Right hindlimb (tissue), 1 donor: ENCODE data around the gene ALDH1A1.
"Not testable (repeated sequence)": the region's sequence is repeated elsewhere in the genome, so short reads cannot be mapped to it uniquely, and the experiment has no call there.

Source experiments
- DNase-seq: peaks from one replicate; pipeline ENCODE4 v3.0.0-alpha.2; 2018

Gene ALDH1A1

DNA sequence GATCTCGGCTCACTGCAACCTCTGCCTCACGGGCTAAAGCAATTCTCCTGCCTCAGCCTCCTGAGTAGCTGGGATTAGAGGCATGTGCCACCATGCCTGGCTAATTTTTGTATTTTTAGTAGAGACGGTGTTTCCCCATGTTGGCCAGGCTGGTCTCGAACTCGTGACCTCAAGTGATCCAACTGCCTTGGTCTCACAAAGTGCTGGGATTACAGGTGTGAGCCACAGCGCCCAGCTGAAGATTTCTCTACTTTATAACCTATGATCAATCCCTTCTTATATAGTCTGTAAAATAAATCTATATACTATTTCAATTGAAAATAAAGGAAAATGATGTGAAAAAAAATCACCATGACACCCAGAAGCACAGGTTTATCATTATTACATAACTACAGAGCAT lies 13.3 kb downstream of the ALDH1A1 start:
- DNase-seq = not testable (repeated sequence)

DNA sequence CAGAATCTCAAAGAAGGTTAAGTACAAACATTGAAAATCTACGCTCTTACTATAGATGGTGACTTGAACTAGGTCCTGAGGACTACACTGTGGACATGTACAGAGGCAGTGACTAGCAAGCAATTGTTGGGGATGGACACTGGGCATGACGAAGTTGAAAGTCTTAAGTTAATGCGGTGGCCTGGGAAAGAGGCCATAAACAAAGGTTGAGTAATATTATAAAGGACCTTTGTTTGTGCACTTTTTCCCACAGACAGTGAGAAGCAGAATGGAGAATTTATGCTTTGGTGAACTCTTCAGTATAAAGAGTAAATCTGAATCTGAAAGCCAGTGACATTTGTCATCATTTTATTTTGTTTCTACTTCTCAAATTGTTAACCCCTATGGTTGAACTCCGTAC lies 15.3 kb downstream of the ALDH1A1 start:
- DNase-seq = no peak

DNA sequence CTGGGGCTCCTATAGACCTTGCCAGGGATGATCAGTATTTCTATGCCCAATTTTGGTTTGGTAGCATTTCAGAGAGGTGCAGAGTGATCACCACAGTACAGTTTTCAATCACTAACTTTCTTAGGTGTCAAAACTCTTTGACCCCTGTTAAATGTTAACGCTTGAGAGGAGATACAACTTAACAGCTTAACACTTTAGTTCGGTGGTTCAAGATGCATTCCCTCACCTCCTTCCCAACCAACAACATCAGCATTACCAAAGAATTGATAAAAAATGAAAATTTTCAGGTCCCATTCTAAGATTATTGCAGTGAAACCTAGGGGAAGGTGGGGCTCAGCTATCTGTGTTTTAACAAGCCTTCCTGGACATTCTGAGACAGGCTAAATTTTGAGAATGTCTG lies 16.2 kb downstream of the ALDH1A1 start:
- DNase-seq = no peak

DNA sequence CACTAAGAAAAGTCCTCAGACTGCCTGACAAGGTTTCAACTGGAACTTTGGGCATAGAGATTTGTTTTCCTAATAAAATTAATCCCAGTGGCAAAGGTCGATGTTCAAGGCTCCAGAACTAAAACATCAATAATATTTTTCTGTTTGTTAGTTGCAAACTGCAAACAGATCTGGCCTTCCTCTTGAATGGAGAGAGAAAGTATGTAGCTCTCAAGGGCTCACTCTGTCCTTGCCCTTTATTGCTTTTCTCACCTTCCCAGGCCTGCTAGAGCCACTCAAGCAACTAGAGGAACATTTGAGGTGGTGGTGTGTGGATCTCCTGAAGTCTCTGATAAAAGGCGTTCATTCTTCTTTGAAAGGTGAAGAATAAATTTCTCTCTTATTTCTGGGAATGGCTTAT lies 16.6 kb downstream of the ALDH1A1 start:
- no peak for DNase-seq

DNA sequence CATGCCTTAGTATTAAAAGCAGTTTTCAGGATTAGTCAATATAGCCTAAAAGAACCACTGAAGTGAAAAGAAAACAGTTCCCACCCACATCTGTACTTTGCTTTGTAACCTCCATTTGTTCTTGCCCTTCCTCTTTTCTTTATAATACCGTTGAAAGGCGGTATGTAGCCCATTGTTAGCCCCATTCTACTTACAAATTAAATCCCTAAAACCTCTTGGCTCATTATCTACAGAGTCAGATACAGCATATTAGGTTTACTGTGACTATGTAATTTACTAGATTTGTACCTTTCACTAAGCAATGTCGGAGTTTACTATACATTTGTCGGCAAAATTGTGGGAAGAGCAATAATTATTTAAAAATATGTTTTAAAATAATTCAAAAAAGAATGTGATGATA lies 17.3 kb downstream of the ALDH1A1 start:
- no peak for DNase-seq

DNA sequence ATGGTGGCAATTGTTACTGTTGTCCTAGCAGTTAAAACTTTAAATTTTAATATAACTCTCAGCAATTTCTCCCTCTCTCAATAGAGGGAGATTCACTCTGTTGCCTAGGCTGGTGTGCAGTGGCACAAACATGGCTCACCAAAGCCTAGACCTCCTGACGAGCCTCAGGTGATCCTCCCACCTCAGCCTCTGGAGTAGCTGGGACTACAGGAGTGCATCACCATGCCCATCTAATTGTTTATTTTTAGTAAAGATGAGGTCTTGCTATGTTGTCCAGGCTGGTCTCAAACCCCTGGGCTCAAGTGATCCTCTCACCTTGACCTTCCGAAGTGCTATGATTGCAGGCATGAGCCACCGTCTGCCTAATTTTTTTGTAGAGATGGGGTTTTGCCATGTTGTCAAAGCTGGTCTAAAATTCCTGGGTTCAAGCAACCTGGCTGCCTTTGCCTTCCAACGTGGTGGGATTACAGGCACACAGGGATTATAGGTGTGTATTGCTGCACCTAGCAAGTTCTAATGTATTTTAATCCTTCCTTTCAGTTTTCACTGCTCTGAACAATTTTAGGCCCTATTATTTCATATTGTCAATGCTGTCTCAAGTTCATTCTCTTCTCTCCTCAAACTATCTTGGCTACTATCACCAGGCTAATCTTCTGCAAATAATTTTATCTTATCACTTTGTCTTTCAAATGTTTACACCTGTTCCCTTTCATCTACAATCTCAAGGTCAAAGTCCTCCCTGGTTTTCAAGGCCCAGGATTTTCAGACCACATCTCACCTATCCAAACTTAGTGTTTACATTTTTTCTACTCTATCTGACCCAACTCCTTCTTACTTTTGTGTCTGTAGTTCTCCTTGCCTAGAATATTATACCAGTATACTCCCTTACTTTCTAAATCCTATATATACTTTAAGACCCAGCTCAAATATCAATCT lies 18.9 kb downstream of the ALDH1A1 start:
- DNase-seq = no peak

DNA sequence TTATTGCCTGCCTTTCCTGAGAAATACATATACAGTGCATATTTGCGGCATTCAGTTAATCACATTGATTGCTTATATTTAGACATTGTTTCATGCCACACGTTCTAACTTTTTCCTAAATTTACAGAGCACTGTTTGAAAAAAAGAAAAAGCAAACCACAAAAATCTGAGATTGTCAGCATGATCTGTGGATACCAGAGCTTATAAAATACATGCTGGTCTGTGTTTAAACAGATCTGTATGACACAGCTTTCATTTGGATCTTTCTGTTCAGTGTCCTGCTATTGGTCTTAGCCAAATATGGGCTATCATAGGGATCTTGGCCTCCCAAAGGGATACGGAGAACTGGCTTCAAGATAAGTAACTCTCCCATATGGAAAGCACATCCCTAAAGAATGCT lies 20.2 kb downstream of the ALDH1A1 start:
- no peak for DNase-seq

DNA sequence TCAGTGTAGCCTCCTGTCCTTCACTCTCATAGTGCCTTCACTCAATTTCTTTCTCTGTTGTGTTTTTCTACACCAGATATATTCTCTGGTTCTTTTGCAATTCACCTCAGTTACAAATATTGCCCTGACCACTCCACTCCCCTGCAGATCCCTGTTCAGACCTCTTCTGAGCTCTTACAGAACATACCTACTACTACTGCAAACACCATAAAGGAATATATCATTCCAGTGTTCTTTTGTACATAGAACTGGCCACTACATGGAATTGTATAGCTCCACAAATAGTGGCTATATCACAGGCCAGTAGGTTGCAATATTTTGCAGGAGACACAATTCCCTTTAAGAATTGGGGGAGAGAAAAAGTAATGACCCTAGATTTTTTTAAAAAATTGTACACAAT lies 21.0 kb downstream of the ALDH1A1 start:
- DNase-seq = no peak

DNA sequence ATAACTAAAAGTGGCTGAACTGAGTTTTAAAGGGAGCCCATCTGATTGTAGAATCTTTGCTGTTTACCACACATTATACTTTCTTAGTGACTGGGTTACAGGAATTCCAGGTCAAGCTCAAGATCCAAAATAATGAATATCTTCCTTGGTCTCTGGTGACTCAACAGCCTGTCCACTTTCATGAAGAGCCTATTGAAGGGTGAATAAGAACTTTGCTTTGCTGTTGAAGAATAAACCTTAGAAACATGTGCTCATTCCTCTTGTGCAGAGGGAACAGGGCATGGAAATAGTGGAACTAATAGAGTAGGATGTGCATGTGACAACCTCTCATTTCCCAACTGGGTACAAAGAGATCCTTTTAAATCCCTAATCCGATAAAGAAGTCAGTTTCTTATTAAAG lies 21.4 kb downstream of the ALDH1A1 start:
- DNase-seq = no peak

DNA sequence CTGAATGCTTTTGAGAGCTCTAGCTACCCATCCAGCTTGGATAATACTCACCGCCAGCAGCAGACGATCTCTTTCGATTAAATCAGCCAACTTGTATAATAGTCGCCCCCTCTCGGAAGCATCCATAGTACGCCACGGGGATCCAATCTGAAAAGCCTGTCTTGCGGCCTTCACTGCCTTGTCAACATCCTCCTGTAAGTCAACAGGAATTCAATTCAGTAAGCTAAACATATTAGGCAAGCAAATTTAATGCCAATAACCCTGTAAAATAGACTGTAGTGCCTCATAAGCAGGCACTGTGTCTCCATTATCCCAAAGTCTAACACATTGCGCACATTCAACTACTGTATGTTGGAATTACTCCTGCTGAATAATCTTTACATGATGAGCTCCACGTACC lies 22.0 kb downstream of the ALDH1A1 start:
- no peak for DNase-seq

DNA sequence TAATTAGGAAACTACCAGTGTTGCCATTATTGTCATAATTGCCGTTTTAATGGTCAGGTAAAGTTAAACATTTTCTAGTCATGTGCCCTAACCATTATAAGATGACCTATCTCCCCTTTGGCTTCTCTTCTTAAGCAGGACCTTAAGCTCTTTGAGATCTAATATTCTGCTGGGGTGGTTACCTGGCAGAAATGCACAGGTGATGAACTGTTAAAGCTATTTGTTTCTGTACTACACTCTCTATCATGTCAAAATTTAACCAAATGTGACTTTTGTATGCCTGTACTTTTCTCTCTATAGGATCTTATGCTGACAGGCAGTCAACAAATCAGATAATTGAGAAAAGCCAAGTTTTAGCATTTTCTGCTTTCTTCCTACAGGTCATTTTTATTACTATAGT lies 23.3 kb downstream of the ALDH1A1 start:
- no peak for DNase-seq

DNA sequence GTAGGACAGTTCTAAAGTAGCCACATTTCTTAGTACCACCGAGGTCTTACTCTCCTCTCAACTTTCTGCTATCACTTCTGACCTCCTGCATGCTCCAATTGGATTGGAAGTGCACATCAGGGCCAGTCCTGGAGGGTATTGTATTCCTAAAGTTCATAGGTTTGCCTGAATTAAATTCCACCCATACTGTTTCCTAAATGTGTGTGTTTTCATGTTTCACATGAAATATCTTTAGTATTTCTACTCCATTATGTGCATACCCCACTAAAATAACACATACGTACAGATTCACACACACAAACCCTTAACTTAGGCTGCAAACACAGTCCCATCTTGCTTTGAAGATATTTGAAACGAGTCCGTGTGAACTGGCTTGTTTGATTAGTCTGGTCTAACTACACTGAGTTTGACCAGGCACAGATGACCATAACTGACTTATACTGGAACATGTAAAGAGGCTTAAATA lies 24.8 kb downstream of the ALDH1A1 start:
- DNase-seq = no peak

DNA sequence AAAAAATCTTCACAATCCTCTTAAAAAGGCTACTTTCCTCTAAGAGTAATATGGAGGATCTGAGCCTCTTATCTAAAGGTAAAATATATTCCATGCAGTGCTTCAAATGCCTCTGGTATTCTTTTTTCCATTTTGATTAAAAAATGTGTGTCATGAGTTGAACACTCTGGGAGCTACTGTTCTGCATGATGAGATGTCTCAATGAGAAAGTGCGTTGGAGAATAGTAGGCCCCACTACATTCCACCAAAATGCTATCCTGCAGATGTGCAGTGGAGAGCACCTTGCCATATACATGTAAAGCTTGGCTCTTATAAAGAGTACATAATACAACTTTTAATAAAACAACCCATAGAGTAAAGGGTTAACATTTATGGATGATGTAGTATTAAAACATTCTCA lies 26.3 kb downstream of the ALDH1A1 start:
- no peak for DNase-seq

DNA sequence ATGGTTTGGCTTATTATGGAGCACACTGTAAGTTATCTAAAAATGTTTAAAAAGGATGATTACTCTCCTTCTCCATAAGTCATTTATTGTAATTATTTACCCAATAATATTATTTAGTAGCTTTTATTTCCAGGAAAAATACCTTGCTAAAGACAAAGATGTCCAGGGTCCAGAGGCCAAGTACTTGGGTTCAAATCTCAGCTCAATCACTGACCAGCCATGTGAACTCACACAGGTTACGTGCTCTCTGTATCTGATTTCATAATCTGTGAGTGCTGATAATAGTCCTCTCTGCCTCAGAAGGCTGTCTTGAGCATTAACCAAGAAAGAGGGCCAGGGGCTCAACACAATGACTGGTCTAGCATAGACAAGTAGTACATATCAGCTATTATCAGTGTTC lies 27.0 kb downstream of the ALDH1A1 start:
- DNase-seq = no peak

DNA sequence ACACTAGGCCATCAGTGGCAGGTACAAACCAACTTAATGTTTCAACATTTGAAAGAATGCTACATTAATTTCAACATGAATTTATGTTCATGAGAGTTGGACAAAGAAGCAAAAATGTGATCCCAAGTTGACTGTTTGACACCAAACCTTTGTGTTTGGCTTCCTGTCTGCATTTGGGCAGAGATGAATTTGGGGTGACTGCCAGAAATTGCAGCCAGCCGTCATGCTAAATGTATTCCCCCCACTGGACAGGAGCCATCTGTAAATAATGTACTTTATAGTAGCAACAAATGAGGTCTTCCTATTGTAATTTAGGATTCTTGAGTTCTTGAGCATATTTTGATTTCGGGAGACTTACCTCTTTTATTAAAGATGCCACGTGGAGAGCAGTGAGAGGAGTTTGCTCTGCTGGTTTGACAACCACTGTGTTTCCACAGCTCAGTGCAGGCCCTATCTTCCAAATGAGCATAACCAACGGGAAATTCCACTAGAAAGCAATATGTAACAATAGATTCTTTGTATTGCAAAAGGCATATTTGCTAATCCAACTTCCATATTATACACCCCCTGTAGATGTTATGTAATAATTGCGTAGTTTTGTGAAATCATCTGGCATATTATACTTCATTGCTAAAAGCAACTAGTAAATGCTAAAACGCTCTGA lies 27.6 kb downstream of the ALDH1A1 start:
- DNase-seq = peak; percentile 20

DNA sequence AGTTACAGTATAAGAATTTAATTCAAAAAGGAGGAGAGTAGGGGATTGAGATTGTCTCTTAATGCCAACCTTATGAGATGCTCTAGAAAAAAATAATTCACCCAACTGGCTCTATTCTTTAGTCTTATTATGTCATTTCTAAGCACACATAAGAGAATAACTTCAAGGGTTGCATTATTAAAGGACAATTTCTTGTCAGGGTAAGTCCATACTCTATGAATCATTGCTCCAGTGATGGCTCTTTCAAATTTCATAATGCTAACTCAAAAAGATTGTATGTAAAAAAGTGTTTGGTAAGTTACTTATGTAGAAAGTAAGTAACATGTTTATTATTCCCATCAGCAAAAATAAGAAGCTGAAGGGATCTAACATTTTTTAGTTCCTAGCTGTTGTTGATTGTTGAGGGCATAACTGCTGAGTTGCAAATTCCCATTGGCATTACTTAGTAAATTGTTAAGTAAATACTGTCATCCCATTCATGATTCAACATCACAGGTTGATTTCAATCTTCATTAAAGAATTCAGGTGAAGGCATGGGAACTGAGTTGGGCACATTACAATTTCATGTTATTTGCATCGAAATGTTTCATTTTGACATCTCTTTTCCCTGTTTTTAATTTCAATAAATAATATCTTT lies 28.6 kb downstream of the ALDH1A1 start:
- DNase-seq = no peak

DNA sequence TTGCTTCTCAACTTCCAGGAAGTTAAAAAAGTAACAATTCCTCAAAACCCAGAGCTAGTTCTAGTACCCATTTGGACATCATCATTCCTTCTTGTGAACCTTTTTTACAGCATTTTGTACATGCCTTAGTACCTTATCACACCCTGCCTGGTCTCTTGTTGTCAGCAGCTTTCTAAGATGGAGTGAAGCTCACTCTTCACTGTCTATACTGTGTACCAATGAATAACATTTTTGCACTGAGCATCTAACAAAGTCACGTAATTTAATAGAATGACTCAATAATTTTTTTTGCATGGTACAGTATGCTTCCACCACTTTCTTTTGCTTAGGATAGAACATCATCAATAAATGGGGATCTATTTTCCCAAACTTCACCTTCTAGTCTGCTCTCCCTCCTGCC lies 29.8 kb downstream of the ALDH1A1 start:
- no peak for DNase-seq

DNA sequence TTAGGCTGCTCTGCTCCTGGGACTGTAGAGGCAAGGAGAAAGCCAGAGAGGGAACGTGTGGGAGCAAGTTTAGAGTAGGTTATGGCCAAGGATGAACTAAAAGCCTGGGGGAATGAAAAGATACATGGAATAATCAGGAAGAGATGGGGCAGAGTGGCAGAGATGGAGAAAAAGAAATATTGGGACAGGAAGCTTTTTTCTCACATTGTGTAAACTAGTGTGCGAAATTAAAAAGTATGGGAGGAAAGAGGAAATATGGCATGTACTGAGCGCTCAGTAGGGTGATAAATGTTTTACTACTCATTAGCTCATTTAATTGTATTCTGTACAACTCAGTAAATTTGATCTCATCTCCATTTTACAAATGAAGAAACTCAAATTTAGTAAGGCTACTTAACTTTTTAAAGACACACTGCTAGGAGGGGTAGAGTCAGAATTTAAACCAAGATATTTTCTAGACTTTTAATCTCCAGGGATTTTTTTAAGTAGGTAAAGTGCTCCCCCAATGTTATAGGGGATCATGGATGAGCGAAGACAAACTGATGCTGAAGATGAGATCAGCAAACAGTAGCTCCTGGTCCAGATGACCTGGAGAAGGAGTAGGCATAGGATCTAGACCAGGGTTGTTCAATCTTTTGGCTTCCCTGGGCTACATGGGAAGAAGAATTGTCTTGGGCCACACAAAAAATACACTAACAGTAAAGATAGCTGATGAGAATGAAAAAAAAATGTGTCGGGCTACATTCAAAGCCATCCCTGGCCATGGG lies 30.8 kb downstream of the ALDH1A1 start:
- DNase-seq = no peak

DNA sequence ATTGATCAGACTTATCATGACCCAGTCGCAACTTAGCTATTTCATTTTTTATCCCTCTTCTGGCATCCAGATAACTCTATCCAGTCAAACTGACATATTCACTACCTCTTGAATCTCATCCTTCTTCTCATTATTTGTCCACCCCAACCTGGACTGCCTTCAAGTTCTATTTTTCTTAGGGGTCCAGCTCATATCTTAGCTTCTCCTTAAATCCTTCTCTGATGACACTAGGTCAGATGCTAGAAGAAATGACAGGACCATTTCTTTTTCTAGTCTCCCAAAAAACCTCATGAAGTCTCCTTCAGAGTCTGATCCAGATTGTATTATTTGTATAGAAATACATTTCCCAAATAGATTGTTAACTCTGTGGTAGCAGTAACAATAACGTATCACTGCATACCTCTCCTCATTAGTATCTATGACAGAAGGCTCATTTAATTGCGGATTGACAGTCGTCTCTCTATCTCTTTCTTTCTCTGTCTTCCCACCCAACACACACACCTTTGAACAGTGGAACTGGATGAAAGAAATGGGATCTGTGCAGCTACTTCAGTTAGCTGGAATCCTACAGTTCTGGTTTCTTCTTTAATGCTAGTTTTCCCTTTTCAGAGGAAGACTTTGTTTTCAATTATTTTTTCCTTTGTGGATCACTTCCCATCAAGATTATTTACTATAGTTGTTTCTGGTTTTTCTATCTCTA lies 33.5 kb downstream of the ALDH1A1 start:
- DNase-seq = no peak

DNA sequence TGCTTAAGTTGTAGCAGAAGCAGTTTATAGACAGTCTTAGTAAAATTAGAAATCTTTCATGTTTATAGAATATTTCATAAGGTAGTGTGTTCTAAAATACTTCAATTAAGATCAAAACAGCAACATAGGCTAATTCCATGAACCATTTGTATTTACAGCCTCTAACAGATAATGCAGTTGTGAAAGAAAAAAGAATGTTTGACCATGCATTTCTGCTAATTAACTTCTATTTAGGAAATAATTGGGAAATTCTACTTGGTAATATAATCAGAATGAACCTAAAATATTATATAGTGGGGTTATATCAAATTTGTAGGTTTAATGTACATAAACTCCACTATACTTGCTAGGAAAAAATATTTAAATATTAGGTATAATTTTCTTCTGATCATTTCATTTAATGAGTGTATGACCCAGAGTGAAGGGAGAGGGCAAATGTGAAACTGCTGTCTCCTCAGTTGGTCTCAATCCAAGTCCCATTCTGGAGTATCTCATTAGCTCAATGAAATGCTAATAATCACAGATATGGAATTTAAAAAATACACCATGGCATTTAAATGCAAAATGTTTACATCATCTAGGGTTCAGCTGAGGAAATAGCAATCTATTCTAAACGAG lies 34.9 kb downstream of the ALDH1A1 start:
- DNase-seq = no peak

DNA sequence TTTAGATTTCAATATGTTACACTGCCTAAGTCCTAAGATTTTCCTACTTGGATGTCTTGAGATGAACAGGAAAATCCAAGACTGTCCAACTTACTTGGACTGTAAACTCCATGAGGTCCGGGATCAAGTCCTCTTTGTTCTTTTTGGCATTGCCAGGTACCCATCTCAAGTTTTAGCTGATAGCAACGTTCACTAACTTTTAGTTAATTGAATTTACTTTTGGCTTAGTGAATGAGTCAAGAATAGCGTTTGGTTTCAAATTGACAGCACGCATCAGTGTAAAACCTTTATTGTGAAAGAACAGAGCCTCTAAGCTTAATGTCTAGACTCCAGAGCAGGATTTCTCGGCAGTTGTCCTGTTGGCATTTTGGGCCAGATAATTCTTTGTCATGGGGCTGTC lies 37.2 kb downstream of the ALDH1A1 start:
- DNase-seq = no peak

DNA sequence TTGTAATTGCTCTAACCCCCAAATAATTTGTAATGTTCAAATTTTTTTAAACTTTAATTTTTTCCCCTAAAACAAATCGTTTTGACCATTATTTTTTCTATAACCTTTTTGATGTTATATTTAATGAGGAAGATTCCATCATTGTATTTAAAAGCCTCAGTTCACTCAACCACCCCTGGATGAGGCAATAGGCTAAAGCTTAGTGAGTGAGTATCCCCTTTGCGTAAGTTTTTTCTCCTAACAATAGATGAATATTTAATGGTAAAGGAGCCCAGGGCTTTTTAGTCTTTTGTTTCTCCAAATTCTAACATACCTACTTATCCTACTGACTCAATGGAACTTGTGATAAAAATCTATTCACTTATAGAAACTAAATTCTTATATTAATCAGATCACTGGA lies 38.1 kb downstream of the ALDH1A1 start:
- DNase-seq = no peak
